NCI-H2196 treated with DMSO at 0.1 percent for 48 hours (cell line): Measurements from ENCODE around the gene CGB3.
"Not testable (repeated sequence)": the region's sequence is repeated elsewhere in the genome, so short reads cannot be mapped to it uniquely, and the experiment has no call there.

Experiments used
- DNase-seq: peaks from one replicate; lab custom pipeline; 2025; ENCODE audit not compliant: unreplicated experiment; lab: John Stamatoyannopoulos, UW

CGB3 gene

DNA sequence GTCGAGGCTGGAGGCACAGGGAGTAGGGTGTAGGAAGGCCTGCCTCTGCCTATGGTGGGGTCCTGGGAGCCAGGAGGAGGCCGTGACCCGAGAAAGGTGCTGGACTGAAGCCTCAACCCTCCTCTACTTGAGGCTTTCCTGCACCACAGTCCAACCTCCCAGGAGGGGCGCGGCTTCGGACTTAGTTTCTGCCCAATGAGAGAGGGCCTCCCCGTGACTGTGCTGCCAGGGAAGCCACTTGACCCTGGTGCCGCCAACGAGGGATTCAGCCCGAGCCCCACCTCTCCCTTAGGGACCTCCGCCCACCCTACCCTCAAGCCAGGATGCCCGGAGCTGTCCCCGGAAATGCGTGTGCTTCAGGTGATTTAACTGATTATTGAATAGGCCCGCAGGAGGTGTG is at the start of gene CGB3:
Gene CGB3, minus strand, starts transcription at position 101 of the 400 bp plus-strand sequence. CDS start 362 bp downstream, outside the sequence.
- not testable (repeated sequence) for DNase-seq

- no peak for DNase-seq
Measured at GRCh38 chr19:49071860-49072547, 47.9 kb upstream of the CGB3 start.

GRCh38 chr19:49070416-49070815 is 46.3 kb upstream of the CGB3 start:
- no peak for DNase-seq

GRCh38 chr19:49069026-49069425 is 44.9 kb upstream of the CGB3 start:
- DNase-seq = no peak

DNA sequence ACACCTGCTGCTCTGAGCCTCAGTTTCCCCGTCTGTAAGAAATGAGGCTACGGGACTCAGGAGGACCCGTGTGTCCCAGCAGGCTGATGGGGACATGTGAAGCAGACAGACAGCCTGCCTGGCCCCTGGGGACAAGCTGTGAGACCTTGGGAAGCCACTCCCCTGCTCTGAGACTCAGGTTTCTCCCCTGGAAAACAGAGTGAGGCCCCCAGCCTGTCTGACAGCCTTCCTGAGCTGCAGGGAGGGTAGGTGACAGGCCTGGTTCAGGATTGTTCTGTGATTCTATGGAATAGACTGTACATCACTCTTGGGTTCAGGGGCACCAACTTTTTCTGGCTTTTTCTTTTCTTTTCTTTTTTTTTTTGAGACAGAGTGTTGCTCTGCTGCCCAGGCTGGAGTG is 43.4 kb upstream of the CGB3 start:
- DNase-seq = no peak

- no peak for DNase-seq
Measured at GRCh38 chr19:49065905-49066512, 41.9 kb upstream of the CGB3 start.

DNA sequence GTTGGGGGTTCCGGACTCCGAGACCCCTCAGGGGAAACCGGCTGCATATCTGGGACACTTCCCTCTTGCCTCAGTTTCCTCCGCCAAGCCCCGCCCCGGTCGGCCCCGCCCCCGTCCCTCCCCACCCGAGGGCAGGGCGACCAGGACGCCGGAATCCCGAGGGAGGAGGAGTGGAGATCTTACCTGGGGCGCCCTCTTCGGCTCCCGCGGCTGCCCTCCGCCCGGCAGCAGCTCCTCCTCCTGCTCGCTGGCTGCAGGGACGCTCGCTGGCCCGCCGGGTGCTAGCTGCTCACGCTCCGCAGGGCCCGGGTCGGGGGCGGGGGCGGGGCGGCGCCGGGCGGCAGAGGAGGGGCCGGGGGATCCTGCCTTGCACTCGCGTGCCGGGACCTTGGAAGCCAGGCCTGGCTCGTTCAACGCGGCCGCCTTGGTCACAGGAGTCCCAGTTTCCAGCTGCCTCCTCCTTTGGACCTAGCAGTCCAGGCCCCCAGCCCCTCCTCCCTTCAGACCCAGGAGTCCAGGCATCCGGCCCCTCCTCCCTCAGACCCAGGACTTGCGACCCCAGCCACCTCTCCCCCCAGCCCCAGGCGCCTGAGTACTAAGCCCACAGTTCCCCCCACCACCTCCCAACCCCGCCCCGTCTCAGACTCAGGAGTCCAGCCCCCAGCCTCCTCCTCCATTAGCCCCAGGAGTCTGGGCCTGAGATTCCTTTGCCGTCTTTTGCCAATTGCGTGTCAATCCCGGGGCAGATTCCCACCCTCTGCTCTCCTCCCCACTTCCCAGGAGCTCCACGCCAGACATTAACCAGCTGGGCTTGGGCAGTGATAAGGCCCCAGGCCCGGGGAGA is 40.9 kb upstream of the CGB3 start, which contains the start of gene NTF4:
Gene NTF4, minus strand, starts transcription at position 51 of the 844 bp plus-strand sequence. CDS start 2,821 bp downstream, outside the sequence.
- peak; percentile 34 for DNase-seq

- no peak for DNase-seq
Measured at GRCh38 chr19:49064029-49064629, 40.0 kb upstream of the CGB3 start.

DNA sequence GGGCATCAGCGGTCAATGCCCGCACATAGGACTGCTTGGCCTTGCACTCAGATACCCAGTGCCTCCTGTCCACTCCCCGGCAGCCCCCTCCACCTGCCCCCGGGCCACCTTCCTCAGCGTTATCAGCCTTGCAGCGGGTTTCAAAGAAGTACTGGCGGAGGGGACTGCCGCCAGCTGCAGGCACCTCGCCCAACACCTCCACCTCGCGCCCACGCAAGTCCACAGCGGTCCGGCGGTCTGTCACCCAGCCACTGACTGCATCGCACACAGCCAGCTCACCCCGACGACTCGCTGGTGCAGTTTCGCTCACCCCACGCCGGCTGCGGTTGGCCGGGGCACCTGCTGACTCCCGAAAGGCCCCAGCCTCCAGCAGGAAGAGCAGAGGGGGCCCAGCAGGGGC is 37.3 kb upstream of the CGB3 start:
- DNase-seq = no peak

DNA sequence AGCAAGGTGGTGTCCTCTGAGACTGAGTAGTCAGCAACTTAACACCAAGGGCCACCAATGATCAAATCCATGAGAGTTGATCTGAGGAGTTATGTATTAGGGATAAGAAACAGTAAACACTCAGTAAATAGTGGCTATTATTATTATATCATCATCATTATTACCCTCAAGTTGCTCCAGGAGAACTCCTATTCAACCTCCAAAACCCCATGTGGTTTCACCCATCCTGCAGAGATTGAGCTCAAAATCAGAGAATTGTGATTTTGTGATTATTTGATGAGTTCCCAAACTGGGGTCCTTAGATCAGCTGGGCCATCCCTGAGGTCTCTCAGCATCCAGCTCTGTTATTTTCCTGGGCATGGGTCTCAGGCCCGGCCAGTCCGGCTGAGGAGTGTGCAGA is 36.9 kb upstream of the CGB3 start:
- DNase-seq = no peak

DNA sequence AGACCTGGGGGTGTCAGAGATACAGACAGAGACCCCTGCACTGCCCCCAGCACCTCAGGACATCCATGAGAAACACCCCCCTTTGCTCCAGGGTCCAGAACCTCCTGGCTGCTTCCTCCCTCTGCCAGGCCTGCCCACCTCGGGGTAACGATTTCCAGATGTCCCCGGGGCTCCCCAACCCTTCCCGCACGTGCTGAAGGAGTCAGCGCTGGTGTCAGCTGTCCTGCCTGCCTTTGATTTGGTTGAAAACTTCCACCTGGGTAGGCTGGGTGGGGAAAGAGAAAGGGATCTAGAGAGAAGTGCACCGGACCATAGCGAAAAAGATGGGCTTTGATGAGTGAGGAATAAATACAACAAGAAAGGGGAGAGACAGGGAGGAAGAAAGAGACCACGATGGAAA is 34.9 kb upstream of the CGB3 start:
- no peak for DNase-seq

DNA sequence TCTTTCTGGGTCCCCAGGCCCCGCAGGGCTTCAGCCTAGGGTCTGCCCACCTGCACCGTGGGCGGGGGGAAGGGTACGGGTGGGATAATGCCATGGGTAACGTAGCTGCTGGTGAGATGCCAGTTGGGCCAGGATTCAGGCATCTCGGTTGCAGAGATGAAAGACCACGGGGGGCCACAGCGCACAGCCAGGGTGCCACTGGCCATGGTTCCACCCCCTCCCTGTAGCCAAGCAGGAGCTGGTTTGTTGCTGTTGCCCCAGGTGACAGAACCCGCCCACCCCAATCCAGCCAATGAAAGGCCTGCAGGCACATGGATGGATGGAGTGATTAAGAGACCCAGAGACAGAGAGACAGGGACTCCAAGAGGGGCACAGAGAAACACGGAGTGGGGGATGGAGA is 34.4 kb upstream of the CGB3 start:
- DNase-seq = no peak

GRCh38 chr19:49057636-49058234 is 33.6 kb upstream of the CGB3 start, which contains the start of gene CGB7:
CGB7 (minus strand) TSS chr19:49057749; CDS start chr19:49055375, 2,374 bp downstream.
- peak; percentile 31 for DNase-seq

DNA sequence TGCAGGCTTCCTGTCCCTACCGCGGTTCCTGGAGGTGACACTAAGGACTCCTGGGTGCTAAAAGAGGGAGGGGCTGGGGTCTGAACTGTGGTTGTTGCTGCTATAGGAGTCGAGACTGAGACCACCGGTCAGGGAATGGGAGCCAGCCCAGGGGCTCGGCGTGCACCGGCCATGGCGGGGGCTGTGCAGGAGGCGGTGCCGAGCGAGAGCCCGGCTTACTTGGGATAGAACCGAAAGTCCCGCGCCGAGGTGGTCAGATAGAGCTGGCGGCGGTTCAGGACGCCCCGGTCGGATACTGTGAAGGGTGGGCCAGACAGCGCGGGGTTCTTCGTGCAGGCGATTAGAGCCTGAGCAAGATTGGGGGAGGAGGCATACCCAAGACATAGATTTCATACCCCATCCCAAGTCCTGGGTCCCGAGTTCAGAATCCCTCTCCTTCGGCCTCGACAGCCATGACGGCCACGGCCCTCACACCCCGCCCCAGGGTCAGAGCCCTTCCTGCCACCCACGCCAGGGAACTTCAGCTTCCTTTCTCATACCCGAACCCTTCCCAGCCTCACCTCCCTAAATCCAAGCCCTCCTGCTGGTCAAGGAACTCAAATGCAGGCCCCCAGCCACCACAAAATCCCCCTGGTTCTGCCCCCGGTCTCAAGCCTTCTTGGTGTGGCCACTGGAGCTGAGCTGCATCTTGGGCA is 32.9 kb upstream of the CGB3 start:
- DNase-seq = not testable (repeated sequence)

DNA sequence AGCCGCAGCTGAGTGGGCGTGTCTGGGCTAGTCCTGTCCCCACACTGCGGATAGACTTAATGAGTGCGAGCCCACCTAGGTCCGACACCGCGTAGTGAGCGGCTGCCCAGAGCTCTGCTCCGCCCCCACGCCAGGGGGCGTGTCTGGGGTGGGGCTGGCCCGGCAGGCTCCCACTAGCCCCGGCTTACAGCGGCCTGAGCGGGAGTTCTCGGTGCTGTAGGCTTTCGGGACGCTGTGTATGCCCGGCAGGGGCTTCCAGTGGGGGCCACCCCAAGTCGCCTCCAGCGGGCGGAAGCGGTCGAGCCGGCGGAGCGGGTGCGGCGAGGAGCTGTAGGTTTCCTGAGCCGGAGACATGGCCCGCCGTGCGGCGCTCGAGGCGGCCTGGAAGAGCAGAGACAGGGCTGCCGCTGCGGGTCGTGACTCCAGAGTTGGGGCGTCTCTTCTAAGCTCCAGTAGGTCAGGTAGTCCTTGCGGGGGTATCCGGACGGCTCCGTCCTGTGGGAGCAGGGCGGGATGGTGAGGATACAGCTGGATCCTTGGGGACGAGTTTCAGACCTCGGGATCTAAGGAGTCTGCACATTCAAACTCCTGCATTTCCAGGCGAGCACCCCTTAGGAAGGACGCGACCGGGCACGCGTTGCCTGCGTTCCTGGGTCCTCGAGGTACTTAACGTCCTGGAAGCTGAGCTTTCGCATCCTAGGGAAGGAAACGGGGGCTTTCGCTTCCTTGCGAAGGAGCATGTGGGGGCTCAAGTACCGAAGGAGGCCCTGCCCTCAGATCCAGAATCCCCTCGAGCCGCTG is 32.2 kb upstream of the CGB3 start:
- no peak for DNase-seq

- DNase-seq = not testable (repeated sequence)
Measured at GRCh38 chr19:49050376-49051033, 26.4 kb upstream of the CGB3 start.

- not testable (repeated sequence) for DNase-seq
Measured at GRCh38 chr19:49049834-49050233, 25.7 kb upstream of the CGB3 start.

DNA sequence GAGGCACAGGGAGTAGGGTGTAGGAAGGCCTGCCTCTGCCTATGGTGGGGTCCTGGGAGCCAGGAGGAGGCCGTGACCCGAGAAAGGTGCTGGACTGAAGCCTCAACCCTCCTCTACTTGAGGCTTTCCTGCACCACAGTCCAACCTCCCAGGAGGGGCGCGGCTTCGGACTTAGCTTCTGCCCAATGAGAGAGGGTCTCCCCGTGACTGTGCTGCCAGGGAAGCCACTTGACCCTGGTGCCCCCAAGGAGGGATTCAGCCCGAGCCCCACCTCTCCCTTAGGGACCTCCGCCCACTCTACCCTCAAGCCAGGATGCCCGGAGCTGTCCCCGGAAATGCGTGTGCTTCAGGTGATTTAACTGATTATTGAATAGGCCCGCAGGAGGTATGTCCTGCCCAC is 24.9 kb upstream of the CGB3 start, which contains the start of gene CGB8:
Gene CGB8, minus strand, starts transcription at position 101 of the 400 bp plus-strand sequence. CDS start 372 bp downstream, outside the sequence.
- DNase-seq = not testable (repeated sequence)

- not testable (repeated sequence) for DNase-seq
Measured at GRCh38 chr19:49043548-49043947, 19.4 kb upstream of the CGB3 start, which contains the start of gene CGB5. CGB5 (plus strand) TSS chr19:49043848; CDS start chr19:49044210, 362 bp downstream.
